ENCODE measurements around the gene SLC8A1. TPM values are rescaled to one million over a fixed set of nuclear protein-coding genes. Genes with fewer than 3 reads are reported as not detected.

Gene SLC8A1
- total RNA-seq, 1 donor from 2014 or later, result 277 TPM

DNA sequence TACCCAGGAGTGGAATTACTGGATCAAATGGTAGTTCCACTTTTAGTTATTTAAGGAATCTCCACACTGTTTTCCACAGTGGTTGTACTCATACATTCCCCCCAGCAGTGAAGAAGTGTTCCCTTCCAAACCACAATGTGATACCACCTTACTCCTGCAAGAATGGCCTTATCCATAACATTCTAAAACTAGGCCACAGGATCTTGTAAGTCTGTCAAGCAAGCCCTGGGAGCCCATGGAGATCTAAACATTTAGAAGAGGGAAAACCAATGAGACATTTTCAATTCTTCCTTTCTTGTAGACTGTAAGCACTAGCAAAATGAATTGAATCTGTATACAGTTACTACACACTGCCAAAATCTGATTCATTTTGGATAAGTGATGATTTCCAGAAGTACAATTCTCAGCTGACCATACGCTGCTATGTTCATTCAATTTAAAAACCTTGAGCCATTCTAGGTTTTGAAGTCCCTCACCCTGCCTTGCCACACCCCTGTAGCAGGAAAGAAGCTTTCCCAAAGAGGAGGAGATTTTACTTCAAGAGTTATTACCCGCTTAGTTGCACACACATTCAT, 149.1 kb downstream of the SLC8A1 start:
- no peak for DNase-seq

DNA sequence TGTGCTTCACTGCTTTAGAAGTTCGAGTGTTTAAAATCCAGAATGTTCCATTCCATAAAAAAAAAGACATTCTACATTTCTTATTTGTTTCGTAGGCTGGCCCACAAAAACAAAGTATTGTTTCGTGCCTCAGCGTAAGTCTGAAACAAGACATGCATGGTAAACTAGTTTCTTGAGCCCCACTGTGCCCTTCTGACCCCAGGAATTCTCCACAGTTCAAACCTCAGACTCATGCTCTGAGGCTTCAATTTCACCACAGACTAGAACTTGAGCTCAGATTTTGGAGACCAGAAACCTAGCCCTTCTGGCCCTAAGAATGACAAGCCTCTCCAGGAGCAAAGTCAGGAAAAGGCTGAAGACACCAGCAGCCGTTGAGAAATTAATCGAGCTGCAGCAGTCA, 151.5 kb downstream of the SLC8A1 start:
- no peak for DNase-seq

DNA sequence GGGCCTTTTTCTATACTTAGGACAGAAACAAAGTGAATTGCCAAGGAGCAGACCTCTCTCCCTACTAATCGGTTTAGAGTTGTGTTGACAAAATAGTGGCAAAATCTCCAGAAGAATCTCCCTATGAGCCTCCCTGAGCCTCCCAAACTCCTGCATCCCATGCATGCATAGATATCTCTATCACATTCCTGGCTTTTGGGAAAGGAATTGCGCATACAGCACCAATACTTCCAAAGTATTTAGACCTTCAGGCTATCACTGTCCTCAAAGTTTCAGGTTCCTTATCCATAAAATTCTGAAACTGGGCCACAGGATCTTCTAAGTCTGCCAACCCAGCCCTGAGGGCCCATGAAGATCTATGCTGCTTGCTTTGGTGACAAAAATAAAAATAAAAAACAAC, 152.1 kb downstream of the SLC8A1 start:
- no peak for DNase-seq

DNA sequence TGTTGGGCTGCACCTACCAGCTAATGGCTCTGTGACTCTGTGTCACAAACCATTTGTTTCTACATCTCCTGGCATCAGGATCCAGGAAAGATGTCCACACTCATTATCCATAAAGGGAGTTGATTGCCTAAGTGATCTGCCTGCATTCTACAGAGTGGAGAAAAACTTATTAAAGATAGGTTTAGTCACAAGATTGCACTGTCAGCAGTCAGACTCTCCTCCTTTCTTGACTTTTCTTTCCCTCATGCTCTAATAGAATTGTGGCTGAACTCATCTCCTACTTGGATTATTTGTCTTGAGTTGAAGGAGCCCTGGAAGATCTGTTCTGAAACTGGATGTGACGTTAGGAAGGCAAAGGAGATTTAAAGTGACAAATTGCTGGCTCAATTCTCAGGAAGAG, 152.7 kb downstream of the SLC8A1 start:
- DNase-seq, result no peak

- DNase-seq, result no peak
These were observed 153.9 kb downstream of the SLC8A1 start for GRCh38 chr2:40298026-40298425.

DNA sequence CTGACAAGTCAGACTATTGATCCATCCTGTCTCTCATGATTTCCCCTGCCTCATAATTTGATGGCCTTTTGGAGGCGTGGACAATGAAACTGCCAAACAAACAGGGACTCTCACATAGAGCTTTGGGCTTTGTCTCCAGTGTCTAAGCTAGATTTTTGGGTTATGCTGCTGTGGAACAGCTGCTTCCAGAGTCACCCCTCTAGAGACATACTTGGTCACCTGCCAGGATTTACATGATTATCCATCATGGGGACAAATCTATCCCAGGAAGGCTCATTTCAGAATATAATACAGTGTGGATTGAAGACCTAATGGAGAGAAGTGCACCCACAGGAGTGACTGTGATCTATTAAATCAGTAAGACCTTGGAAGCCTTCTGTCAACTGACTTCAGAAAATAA, 159.6 kb downstream of the SLC8A1 start:
- no peak for DNase-seq

GRCh38 chr2:40289771-40290404, 162.0 kb downstream of the SLC8A1 start:
- no peak for DNase-seq

- DNase-seq, result no peak
These were observed 164.1 kb downstream of the SLC8A1 start for GRCh38 chr2:40287773-40288172.

GRCh38 chr2:40287195-40287594, 164.7 kb downstream of the SLC8A1 start:
- DNase-seq, result no peak

DNA sequence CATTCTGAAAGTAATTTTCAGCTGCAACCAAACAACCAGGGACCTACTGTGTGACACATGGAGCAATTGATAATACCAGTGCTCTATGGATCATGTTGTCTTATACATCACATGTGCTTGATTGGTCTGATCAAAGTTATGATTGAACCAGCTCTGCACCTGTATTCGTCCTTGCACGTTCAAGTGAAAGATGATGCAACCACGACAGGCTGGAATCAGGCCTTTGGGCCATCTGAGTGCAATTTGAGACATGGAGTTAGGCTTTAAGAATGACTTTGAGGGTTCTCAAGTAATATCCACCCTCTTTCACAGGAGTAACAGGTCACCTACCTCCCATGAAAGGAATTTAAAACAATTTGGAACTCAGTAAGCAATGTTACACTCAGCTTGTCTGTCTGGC, 165.2 kb downstream of the SLC8A1 start:
- no peak for DNase-seq

GRCh38 chr2:40285391-40285790, 166.5 kb downstream of the SLC8A1 start:
- DNase-seq, result no peak

- no peak for DNase-seq
These were observed 167.1 kb downstream of the SLC8A1 start for GRCh38 chr2:40284797-40285196.

DNA sequence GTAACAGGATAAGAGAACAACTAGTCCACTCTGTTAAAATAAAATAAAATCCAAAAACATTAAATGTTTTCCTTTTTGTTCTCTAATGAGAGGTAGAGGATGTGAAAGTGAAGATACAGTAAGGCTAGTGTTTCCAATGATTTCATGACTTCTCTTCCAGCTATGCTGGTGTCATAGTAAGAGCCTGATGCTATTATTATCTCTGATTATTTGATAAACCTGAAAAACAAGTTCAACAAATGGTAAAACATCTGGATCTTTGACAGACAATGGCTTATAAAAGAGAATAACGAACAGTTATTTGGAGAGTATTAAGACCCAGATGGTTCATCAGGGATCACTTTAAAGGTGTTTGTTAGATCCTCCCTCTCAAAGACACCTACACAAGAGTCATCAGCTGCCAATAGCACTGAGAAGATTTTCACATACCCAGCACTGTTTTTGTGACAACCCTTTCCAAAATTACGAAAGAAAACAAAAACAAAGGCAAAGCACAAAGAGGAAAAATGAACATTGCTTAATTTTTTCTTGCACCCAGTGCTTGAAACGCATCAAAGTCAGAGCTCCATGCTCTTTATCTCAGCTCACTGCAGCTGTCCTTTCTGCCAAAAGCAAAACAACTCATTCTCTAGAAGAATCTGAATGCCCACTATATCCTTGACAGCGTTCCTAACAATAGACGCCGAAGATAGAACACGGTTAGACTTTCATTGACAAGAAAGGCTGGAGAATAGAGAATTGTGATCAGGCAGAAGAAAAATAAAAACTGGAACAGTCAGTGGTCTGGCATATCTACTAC, 168.6 kb downstream of the SLC8A1 start:
- no peak for DNase-seq

- no peak for DNase-seq
These were observed 169.5 kb downstream of the SLC8A1 start for GRCh38 chr2:40282428-40282827.

DNA sequence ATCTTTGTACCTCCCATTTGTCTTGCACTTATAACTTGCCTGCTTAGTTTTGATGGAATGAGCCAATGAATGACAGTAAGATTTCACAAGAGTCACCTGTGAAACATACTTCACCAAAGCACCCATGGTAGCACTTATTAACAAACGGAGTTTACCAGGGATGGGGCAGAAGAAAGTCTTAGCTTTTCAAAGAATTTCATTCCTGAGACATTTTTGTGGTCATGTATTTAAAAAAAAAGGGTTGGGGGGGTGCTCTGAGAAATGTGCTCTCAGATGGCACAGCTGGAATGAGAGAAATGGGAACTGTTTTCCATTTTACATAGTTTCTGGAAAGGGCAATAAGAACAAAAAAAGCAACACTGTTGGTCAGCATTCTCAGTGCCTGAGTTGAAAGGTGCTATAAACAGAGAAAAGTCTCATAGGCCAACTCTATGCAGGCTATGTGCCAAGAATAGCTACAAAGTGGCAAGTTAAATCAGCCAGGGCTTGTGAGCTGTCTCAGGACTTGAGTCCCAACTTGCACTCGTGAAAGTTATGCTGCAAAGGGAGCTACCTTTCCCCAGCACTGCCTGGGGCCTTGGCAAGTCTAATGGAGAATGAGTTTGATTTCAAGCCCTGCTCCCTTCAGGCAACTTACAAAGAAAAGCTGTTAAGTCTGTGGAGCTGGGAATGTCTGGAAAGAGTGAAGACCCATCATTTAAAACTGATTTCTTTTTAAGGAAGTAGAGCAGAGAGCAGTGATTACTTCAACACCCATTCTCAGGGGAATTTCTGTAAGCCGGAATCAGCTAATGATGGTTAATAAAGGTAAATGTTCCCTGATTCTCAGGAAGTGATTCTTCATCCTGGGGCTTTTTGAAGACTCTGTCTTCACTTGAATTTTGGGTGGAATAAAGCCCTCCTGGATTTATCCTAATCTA, 170.6 kb downstream of the SLC8A1 start:
- no peak for DNase-seq

DNA sequence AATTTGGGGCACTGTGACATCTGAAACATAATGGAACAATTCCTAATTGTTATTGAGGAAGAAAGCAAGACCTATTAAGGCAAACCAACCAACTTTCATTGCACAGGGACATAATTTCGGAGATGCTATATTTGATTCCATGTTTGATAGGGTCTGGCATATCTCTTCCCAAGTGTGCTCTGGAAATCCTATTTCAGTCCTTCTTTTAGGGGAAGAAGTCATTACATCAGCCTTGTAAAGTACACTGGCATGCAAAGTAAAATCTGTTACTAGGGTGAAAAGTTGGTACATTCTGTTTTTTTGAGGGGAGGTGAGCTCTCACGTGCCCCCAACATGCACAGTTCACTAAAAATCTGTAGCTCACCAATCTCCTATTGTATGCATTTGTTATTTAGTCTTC, 172.4 kb downstream of the SLC8A1 start:
- DNase-seq, result no peak

DNA sequence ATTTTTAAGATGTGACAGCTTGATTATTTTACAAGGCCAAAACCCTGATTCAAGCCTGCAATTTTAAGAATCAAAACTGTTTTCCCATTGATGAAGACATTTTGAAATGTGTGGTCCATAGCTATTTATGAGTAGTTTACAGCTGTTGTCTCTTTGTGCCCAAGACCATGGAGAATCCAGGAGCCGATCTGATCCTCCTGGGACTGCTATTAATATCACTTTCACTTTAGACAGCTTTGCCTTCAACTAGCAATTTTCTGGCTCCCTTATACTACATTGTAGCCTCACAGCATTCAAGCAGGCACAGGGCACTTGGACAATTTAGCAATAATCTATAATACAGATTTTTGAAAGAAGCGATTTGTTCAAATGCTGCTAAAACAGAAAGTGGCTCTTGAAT, 172.9 kb downstream of the SLC8A1 start:
- no peak for DNase-seq

GRCh38 chr2:40276076-40276475, 175.8 kb downstream of the SLC8A1 start:
- DNase-seq, result no peak

DNA sequence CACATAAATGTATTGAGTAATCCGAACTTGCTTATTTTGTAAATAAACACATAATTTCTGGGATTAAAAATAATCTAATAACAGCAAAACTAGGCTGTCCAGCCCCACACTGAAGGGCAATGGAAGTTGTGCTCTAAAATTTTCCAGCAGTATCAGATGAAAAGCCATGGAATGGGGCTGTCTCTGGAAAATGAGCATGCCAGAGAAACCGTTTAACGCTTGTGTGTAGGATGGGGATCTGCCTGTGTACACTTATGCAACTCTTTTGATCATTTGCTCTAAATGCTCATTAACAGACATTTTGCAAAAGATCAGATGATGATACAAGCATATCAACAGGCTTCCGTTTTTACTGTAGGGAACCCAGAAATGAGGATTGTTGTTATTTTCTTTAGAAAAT, 177.6 kb downstream of the SLC8A1 start:
- no peak for DNase-seq

DNA sequence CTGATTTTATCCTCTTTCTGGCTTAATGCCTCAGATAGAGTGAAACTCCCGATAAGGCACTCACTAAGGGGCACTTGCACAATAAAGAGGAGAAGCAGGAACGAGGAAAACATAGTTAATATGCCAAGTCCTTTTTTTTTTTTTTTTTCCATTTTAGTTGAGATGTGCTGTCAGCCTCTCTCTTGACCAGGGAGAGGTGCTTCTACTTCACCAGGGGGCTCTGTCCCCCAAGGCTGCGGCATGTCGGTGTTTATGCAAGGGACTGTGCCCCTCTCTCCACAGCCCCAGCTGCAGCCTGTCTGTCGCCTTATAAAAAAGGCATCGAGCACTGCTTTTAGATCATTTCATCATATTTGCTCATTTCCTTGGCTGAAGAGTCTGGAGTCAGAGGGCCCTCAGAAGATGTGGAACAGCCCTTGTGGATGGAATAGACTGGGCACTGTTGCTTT, 178.1 kb downstream of the SLC8A1 start:
- no peak for DNase-seq

DNA sequence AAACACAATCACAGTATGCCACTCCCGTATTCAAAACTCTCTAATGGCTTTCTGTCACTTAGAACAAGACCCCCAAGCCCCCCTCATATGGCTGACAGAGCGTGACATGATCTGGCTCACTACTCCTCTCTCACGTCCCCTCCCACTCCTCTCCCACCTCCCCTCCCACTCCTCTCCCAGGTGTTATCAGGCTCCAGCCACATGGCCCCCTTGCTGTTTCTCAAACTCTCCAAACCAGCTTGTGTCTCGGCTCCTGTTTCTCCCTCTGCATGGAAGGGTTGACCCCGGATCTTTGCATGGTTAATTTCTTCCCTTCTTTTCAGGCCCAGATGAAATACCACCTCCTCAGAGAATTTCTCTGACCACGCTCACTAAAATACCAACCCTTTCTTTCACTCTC, 180.8 kb downstream of the SLC8A1 start:
- no peak for DNase-seq

DNA sequence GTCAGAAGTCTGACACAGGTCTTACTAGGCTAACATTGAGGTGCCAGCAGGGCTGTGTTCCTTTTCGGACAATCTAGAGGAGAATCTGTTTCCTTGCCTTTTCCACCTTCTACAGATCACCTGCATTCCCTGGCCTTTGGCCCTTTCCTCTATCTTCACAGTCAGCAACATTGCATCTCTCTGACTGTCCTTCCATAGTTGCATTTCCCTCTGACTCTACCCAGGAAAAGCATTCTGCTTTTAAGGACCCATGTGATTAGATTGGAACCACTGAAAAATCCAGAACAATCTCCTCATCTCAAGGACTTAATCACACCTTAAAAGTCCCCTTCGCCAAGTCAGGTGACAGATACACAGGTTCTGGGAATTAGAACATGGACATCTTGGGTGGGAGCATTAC, 181.5 kb downstream of the SLC8A1 start:
- no peak for DNase-seq

- DNase-seq, result no peak
These were observed 183.3 kb downstream of the SLC8A1 start for GRCh38 chr2:40268566-40268965.
